DLD1 (cell line): ENCODE data around the gene MAP1LC3A.

Experiments used
- in situ Hi-C: cut with HindIII; loops from 2 replicates; pipeline ENCODE4 v1.10.0; 2017; ENCODE audit warnings: low sequenced_read_pairs

MAP1LC3A gene

DNA sequence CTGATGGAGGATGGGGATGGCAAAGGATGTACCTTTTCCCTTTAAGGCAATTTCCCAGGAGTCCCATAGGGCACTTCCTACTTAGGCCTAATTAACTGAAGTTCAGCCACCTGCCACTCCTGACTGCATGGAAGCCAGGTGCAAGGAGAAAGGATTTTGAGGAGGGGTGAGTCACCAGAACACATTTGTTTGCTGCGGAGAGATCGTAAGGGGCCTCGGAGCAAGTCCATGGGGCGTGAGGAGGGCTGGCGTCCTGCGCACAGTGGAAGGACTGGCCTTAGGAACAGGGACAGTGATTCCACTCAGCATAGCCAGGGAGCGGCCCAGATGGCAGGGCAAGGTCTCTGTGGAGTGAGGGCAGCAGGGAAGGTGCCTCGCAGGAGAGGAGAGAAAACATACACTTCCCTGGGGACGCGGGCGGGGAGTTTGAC lies 11.8 kb upstream of the MAP1LC3A start:
- in situ Hi-C loops = no loop called here

DNA sequence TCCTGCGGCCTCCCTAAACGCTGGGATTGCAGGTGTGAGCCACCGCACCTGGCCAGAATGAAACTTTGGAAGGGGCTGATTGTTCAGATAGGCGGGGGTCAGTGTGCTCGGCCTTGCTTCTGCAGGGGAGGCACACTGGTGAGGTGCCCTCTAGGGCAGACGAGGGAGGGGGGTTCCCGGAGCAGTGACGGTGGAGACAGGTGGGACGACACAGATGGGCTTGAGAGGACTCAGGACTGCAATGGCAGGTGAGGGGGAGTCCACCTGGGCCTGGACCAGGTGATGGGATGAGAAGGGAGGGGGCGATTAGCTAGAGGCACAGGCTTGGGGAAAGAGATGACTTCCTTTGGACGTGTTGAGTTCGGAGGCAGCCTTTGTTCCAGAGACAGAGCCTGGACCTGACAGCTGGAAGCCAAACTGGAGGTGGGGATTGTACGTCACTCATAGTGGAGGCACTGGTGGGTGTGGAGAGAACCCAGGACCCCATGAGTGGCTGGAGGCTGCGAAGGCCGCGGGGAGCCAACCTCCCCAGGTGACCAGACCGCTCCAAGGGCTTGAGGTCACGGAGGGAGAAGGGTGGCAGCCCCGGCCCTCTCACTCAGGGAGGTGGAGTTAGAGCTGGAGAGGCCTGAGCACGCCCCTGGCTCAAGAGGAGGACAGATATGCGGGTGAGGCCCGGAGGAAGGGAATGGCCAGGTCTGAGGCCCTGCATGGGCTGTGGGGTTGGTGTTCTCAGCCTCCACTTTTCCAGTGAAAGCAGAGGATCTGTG lies 10.5 kb upstream of the MAP1LC3A start:
- in situ Hi-C loops = no loop called here

- in situ Hi-C loops = no loop called here
These were observed 9.1 kb upstream of the MAP1LC3A start for GRCh38 chr20:34549291-34549928.

DNA sequence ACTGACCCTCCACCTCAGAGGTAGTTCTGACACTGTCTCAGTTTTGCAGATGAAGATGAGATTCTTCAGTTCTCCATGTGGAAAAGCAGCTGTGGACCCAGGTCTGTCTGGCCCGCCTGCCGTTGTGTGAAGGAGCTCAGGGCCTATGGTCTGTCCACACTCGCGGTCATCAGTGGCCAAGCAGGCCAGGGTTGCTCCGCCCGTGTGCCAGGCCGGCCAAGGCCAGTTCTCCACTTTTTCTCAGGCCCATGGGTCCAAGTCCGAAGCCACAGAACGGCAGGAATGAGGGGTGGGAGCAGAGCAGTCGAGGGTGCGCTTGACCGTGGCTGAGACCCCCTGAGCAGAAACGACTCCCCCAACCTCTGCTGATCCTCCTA lies 8.6 kb upstream of the MAP1LC3A start:
- in situ Hi-C loops = no loop called here

GRCh38 chr20:34552569-34552968 lies 5.9 kb upstream of the MAP1LC3A start:
- in situ Hi-C loops = no loop called here

DNA sequence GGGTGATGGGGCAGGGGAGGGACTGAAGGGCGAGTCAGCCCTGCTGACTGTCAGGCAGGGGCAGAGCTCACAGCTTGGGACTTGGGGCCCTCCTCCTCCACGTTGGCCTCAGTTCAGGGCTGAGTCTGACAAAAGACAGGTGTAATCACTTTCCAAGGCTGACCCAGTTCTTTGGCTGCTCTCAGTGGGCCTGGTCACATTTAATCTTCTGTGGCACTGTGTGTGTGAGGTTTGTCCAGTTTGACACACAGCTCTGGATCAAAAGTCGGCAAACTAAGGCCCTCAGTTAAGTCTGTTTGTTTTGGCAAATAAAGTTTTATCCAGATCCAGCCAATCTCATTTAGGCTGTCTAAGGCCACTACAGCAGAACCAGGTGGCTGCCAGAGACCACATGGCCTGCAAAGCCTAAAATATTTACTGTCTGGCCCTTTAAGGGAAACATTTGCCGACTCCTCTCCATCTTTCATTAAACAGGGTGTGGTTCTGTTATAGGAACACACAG lies 5.1 kb upstream of the MAP1LC3A start:
- in situ Hi-C loops = no loop called here

DNA sequence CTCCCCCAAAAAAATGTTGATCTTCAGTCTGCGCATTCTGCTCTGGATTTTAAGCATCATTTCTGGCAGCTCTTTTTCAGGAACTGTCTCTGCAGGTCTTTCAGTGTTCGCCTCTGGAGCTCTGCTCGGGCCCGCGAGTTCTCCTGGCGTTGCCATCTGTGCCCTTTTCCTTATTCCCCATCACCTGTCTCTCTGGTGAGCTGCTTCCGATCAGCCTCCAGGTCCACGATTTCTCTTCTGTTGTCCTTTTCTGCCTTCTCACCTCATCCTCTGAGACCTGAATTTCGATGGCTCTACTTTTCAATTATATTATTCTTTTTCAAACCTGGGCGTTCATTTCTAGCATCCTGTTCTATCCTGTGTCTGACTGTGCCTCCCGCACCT lies 590 bp upstream of the MAP1LC3A start:
- in situ Hi-C loops = no loop called here

GRCh38 chr20:34559311-34560140 lies 1.0 kb downstream of the MAP1LC3A start:
- in situ Hi-C loops = no loop called here

GRCh38 chr20:34560141-34560523 lies 1.6 kb downstream of the MAP1LC3A start:
- in situ Hi-C loops = no loop called here

DNA sequence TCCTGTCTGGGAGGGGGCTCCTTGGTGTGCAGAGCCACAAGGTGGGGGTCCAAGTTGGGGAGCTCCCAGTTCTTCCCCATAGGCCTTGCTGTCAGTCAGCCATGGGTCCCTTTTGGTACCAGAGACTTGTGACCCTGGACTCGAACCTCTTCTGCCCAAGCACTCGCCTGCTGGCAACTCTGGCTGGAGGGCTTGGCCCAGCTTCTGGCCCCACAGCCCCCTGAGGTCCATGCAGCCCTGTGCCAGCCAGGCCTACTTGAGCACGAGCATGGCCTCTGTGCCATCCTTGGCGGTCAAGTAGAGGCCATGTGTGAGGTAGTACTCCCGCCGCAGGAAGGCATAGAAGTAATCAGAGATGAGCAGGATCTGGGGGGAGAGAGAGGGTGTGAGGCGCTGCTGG lies 2.1 kb downstream of the MAP1LC3A start:
- in situ Hi-C loops = no loop called here

GRCh38 chr20:34561661-34562060 lies 3.1 kb downstream of the MAP1LC3A start:
- in situ Hi-C loops = no loop called here

GRCh38 chr20:34562641-34563040 lies 4.1 kb downstream of the MAP1LC3A start:
- in situ Hi-C loops = no loop called here

GRCh38 chr20:34564833-34565232 lies 6.3 kb downstream of the MAP1LC3A start:
- in situ Hi-C loops = no loop called here

DNA sequence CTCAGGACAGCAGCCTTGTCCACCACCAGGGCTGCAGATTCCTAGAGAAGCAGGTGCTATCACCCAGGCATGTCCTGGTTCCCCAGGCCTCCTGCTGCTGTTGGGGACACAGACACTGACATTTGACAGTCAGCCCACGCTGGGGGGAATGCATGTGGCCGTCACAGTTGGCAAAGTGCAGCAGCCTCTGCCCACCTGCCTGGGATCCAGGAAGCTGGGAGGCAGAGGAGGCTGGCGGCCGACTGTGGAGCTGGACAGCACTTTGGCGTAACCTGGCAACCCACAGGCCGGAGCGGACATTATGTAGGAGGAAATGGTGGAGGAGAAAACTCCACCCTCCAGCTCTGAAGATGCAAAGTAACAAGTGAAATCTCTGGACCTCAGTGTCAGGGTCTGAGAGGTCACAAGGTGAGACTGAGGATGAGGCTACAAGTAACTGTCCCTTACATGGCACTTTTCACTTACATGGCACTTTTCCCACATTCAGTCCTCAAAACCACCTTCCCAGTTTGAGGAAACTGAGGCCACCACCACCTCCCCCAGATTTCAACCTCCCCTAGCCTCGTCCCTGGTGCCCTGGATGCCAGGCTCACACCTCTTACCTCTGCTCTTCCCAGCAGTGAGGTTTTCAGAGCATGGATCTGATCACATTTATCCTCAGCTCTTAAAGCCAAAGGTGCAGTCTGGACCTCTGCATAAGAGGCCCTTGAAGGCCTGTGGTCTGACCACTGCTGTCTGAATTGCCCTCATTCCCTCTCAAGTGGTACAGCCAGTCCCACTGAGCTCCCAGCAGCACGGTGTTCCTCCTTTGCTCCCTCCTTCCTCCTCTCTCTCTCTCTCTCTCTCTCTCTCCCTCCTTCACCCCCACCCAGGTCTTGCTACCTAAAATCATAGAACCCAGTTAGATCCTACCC lies 8.7 kb downstream of the MAP1LC3A start:
- in situ Hi-C loops = no loop called here

- in situ Hi-C loops = no loop called here
These were observed 9.7 kb downstream of the MAP1LC3A start for GRCh38 chr20:34567892-34568865.

- in situ Hi-C loops = no loop called here
These were observed 11.1 kb downstream of the MAP1LC3A start for GRCh38 chr20:34569598-34569997.

DNA sequence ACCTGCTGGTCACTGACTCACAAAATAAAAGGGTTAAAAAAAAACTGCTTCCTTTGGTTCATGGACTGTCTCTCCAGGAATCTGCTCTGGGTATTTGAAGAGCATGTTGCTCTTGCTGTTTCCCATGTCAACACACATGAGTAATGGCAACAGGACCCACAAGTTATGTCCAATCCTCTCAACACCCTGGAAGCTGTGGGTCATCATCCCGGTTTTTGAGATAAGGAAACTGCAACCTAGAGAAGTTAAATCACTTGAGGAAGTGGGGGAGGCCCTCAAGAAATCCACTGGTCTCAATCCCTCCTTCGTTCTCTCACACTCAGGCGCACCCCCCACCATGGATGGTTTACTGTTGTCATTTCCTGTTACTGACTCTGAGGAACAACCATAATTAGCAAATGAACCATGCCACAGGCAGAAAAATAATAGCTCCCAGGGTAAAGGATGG lies 12.4 kb downstream of the MAP1LC3A start:
- in situ Hi-C loops = no loop called here

DNA sequence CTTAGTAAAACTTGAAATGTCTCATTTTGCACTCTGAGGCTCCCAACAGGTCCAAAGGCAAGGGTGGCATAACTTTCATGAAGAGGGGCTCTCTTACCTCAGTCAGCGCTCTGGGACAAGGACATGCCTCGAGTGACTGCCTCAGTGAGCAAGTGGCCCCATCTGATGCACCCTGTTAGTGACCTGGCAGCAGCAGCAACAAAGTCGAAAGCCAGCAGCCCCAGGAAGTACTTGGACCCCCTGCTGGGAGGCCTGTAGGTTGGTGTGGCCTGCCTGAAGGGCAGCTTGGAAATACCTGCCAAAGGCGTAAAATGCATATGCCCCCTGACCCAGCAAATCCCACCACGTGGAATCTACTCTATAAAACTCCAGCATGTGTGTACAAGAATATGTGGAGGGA lies 13.2 kb downstream of the MAP1LC3A start:
- in situ Hi-C loops = no loop called here

DNA sequence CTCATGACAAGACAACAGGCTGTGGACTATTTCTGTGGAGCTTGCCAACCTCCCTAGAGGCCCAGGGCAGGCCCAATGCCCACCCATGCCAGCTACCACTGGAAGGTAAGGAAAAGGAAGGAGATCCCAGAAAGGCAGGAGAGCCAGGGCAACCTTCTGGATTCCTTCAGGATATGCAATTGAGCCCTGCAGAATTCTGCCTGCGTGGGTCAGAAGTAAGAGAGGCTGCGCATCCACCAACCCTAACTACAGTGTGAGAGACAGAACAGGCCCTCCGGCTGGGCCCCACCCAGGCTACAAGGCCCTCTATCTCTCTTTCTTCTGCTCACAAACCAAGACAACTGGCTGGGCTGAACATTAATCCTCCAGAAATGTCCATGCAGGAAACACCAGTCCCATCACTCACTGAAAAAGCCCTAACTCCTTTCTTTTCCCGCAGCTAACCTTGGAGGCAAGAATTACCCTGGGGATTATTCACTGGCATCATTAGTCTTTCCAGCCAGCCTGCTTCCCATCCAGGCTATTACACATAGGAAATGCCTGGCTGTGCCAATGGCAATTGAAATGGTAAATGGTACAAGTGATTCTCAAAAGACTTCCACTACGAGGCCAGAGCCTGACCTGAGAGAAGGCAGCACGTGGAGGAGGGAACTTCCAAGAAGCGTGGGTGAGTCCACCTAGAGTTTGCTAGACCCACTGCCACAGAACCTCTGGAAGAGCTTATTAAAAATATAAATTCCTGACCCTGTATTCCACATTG lies 15.2 kb downstream of the MAP1LC3A start:
- in situ Hi-C loops = no loop called here
